Frontal cortex (tissue), 4 donors: ENCODE measurements around the gene OR8K3. TPM values are rescaled to one million over a fixed set of nuclear protein-coding genes. Genes with fewer than 3 reads are reported as not detected.

ENCODE experiments used
- DNase-seq, 2 donors: peaks; one replicate each; pipeline ENCODE4 v3.0.0; 2012; ENCODE audit warnings: low spot score in 2 of 2
- FAIRE-seq: peaks from 2 replicates; lab custom pipeline; 2012; peaks lifted over from hg19 to GRCh38; lab: Jason Lieb, UNC
- total RNA-seq: library from RNA; depleted of rRNA; stranded (reverse); fragments of >200 nt; gene quantifications from one replicate; pipeline ENCODE4 v1.2.3, GENCODE V29; 2014
- donor health status: control.
- donor health status: control.
- donor health status: control.

OR8K3 gene
- total RNA-seq, result not detected

- no peak for DNase-seq
- FAIRE-seq, result no peak
These were observed at the start of gene OR8K3 for GRCh38 chr11:56314844-56315243. Gene OR8K3 (plus strand): TSS chr11:56315144. CDS start chr11:56318307, 3,163 bp downstream.

GRCh38 chr11:56271092-56271491, 43.9 kb upstream of the OR8K3 start:
- FAIRE-seq, result no peak
- DNase-seq, result no peak

DNA sequence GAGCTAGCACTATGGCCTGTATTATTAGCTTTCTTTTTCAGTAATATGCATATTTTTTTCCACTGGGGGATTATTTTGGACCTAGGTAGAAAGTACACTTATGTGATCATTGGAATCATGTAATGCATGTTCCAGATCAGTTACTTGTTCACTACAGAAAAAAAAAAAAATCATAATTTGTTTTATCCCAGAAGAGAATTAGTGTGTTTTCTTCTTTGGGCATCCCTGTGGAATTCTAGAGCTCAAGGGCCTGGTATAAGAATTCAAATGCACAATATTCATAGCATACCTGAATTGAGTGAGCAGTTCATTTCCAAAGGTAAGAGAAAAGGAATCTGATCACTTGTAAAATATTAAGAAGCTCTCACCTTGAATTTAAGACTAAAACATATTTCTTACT, 41.1 kb upstream of the OR8K3 start, which contains the start of gene OR5T1:
Gene OR5T1, plus strand, starts transcription at position 301 of the 400 bp plus-strand sequence. CDS start 1,485 bp downstream, outside the sequence.
- FAIRE-seq (no peak), DNase-seq (no peak)

GRCh38 chr11:56292154-56292553, 22.8 kb upstream of the OR8K3 start, which contains the start of gene OR8H1:
Gene OR8H1 (minus strand): TSS chr11:56292254. CDS start chr11:56291062, 1,192 bp downstream.
- DNase-seq (no peak), FAIRE-seq (no peak)

- DNase-seq (no peak), FAIRE-seq (no peak)
These were observed 18.0 kb upstream of the OR8K3 start for GRCh38 chr11:56296898-56297297.

DNA sequence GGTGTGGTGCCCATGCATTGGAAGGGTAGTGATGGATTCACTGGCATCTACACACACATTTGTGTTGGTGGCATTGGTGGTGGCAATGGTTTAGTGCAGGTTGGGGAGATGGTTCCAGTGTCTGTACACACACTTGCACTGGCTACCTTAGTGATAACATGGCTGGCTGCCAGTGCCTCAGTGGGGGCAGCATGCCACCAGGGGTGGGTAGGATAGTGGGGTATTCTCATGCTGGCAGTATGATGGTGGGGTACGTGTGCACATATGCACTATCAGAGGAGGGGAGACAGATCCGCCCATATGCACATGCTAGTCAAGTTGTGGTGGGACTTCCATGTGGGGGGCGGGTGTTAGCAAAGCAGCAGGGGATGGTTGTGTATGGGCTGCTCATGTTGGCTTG, 7.1 kb upstream of the OR8K3 start:
- DNase-seq, result no peak
- no peak for FAIRE-seq

DNA sequence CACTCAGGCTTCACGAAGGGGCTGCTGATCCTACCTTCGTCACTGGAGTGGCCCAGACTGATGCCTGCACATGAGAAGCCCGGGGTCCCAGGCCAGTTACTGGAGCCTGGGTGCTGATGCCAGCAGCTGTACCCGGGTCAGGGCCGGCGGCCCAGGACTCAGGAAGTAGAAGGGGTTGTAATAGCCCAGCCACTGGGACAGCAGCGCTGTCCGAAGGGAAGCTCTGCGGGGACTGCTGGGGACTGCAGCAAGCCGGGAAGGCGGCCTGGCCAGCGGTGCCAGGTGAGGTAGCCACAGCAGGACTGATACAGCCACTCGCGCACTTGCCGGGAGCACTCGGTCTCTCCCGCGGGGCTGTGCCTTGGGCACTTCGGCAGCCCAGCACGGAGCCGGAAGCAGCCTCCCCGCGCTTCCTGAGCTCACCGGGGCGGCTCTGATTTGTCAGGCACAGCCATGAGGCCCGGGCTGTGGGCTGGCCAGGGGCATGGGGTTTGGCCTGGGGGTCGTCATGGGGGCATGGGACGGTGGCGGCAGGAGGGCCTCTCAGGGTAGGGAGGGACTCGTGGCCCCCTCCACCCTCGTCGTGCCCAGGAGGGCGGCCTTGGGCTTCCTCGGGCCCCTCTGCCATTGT, 17.0 kb downstream of the OR8K3 start:
- no peak for FAIRE-seq
- no peak for DNase-seq

GRCh38 chr11:56333156-56333555, 18.2 kb downstream of the OR8K3 start:
- DNase-seq, result no peak
- no peak for FAIRE-seq

DNA sequence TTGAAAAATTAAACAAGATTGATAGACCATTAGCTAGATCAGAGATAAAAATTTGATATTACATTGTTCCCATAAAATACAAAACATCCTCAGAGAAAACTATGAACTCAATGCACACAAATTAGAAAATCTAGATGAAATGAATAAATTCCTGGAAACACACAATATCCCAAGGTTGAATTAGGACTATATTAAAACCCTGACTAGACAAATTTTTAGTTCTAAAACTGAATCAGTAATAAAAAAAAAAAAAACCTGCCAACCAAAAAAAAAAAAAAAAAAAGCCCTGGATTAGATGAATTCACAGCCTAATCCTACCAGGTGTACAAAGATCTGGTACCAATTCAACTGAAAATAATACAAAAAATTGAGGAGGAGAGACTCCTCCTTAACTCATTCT, 25.3 kb downstream of the OR8K3 start:
- FAIRE-seq (no peak), DNase-seq (no peak)

DNA sequence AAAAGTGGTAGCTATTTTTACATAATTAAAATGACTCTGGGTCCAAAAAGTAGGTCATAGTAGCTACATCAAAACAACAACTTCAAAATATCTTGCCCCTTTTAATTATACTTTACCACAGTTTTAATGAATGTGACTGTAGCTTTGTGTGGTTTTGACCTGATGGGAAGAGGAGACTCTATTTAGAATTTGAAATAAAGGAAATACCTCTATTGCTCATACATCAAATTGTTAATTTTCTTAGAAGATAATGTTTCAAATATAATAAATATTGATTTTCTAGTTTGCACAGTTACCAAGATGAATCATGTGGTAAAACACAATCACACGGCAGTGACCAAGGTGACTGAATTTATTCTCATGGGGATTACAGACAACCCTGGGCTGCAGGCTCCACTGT, 30.8 kb downstream of the OR8K3 start, which contains the start of gene OR8K1:
Gene OR8K1, plus strand, starts transcription at position 301 of the 400 bp plus-strand sequence. Its CDS starts 0 bp downstream, at position 301.
- FAIRE-seq (no peak), DNase-seq (no peak)

- no peak for FAIRE-seq
These were observed 39.0 kb downstream of the OR8K3 start, which contains the start of gene OR8J1 for GRCh38 chr11:56353991-56354390. Gene OR8J1 (plus strand): TSS chr11:56354291. CDS start chr11:56360247, 5,956 bp downstream.

More at GRCh38 chr11:56353991-56354390, 39.0 kb downstream of the OR8K3 start, which contains the start of gene OR8J1:
- no peak for DNase-seq

Other genes with a start within 250 kb of the OR8K3 start
- gene OR8I2, start 221.8 kb upstream of the OR8K3 start, total RNA-seq, result not detected
- gene OR8H2, start 211.5 kb upstream of the OR8K3 start, total RNA-seq, result not detected
- not detected for gene OR8H3, start 192.8 kb upstream of the OR8K3 start, total RNA-seq
- gene OR8J3, start 174.9 kb upstream of the OR8K3 start, total RNA-seq, result not detected
- gene OR8K5, start 154.8 kb upstream of the OR8K3 start, total RNA-seq, result not detected
- gene OR5J2, start 138.5 kb upstream of the OR8K3 start, total RNA-seq, result not detected
- gene OR5T2, start 80.9 kb upstream of the OR8K3 start, total RNA-seq, result not detected
- gene OR5T3, start 62.9 kb upstream of the OR8K3 start, total RNA-seq, result not detected
- not detected for gene OR5T1, start 41.0 kb upstream of the OR8K3 start, total RNA-seq
- not detected for gene OR8H1, start 22.9 kb upstream of the OR8K3 start, total RNA-seq
- gene OR8K1, start 30.9 kb downstream of the OR8K3 start, total RNA-seq, result not detected
- not detected for gene OR8J1, start 39.1 kb downstream of the OR8K3 start, total RNA-seq
- gene OR8U1, start 60.5 kb downstream of the OR8K3 start, total RNA-seq, result not detected
- not detected for gene OR5AL1, start 97.6 kb downstream of the OR8K3 start, total RNA-seq
- gene OR5M3, start 158.2 kb downstream of the OR8K3 start, total RNA-seq, result not detected
- gene OR5M8, start 176.2 kb downstream of the OR8K3 start, total RNA-seq, result 0.41 TPM
- gene OR5M11, start 228.1 kb downstream of the OR8K3 start, total RNA-seq, result not detected